ENCODE results near the gene BUD31. TPM values are rescaled to one million over a fixed set of nuclear protein-coding genes. Genes with fewer than 3 reads are reported as not detected.
"Not testable (repeated sequence)": the region's sequence is repeated elsewhere in the genome, so short reads cannot be mapped to it uniquely, and the experiment has no call there.

BUD31 gene
- total RNA-seq, 4 donors from 2014 or later = 61.8 to 82.0 (median 66.2) TPM

DNA sequence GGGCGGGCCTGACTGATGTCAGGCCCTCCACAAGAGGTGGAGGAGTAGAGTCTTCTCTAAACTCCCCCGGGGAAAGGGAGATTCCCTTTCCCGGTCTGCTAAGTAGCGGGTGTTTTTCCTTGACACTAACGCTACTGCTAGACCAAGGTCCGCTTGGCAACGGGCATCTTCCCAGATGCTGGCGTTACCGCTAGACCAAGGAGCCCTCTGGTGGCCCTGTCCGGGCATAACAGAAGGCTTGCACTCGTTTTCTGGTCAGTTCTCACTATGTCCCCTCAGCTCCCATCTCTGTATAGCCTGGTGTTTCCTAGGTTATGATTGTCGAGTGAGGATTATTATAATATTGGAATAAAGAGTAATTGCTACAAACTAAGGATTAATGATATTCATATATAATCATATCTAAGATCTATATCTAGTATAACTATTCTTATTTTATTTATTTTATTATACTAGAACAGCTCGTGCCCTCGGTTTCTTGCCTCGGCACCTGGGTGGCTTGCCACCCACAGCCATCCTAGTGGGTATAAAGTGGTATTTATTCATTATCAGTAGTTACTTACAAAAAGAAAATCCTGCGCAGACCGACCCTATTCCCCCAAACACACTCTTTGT lies 6.9 kb downstream of the BUD31 start:
- TF ChIP-seq CTCF (IDR thresholded peaks at IDR 0.05) (peak; percentile 51 to 77 (median 64)), POLR2AphosphoS5 (IDR thresholded peaks at IDR 0.05) (peak; percentile 19 to 20)
- H3K27me3 ChIP-seq; DNase-seq (ENCODE audit: extremely low spot score); H3K9me3 ChIP-seq; H3K4me3 ChIP-seq; intact Hi-C loops (cut with DNase I): not testable (repeated sequence)
- H3K4me1 ChIP-seq = peaks cover 0 to 12% (median 8%) of the 10 kb centered on the region in 4 donors
- H3K36me3 ChIP-seq = peaks cover 80 to 100% (median 99%) of the 10 kb centered on the region in 4 donors
- H3K27ac ChIP-seq (replicated peaks in 1 of 4) = peak overlapping the region in 1 of 4 donors; percentile 41
- 73% methylated on average over 10 of the region's 17 CpGs for WGBS

DNA sequence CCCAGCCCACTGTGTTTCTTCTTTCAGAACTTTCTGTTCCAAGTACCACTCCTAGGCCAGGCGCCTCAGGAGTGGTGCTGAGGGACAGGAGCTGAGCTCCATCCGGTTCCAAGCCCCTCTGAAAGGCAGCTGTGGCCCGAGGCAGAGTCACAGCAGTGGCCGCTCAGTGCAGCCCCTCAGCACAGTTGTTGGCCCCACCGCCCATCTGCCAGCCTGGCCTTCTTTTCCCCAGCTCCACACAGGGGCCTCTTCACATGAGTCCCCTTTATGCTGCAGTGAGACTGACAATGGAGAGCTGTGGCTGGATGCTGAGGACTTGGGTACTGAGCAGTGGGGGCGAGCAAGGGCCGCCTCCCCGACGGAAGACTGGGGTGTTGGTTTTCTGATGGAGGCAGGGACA lies 9.5 kb downstream of the BUD31 start:
- DNase-seq (ENCODE audit: extremely low spot score) = no peak
- H3K4me1 ChIP-seq = peaks cover 0 to 10% (median 4%) of the 10 kb centered on the region in 4 donors
- intact Hi-C loops (cut with DNase I) = no loop called here
- TF ChIP-seq POLR2A (IDR thresholded peaks at IDR 0.05; ENCODE audit: low read depth) (no peak), POLR2AphosphoS5 (IDR thresholded peaks at IDR 0.05) (no peak), EP300 (IDR thresholded peaks at IDR 0.05) (no peak), CTCF (IDR thresholded peaks at IDR 0.05) (no peak)
- H3K9me3 ChIP-seq = no peaks in the 10 kb centered on the region
- H3K36me3 ChIP-seq = peaks cover 60 to 97% (median 89%) of the 10 kb centered on the region in 4 donors
- no peak overlapping the region for H3K4me3 ChIP-seq
- no peaks in the 10 kb centered on the region for H3K27me3 ChIP-seq
- no peak overlapping the region for H3K27ac ChIP-seq (replicated peaks in 1 of 4)
- 80% methylated on average over 9 of the region's 9 CpGs for WGBS

DNA sequence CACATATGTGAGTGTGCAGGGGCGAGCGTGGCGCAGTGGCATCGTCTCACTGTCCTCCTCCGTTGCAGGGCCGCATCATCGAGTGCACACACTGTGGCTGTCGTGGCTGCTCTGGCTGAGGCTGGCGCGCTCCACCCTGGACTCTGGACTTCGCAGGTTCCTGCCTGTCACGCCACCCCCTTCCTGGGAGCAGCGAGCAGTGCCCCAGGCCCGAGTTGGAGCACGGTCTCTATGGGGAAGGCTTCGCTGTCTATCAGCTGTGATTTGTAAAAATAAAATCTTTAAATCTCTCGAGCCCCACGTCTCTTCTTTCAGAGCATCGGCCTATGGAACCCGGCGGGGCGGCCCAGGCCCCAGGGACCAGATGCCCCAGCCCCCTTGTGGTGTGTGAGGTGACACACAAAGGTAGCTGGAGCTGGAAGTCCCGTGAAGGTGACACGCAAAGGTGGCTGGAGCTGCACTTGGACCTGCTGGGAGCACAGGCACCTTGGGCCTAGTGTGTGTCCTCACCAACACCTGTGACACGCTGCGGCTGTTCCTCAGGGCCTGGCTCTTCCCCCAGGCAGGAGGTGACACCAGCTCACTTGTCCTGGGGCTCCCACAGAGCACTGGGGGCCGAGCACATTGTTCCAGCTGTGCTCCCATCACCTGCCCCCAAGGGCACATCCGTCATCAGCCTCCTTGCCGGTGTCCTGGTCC lies 10.7 kb downstream of the BUD31 start:
- no peak for DNase-seq (ENCODE audit: extremely low spot score)
- intact Hi-C loops (cut with DNase I) = no loop called here
- Histone ChIP-seq H3K27ac (replicated peaks in 1 of 4) (no peak overlapping the region), H3K27me3 (no peaks in the 10 kb centered on the region), H3K4me1 (peaks cover 0 to 10% (median 4%) of the 10 kb centered on the region in 4 donors), H3K9me3 (no peaks in the 10 kb centered on the region), H3K36me3 (peaks cover 66 to 97% (median 89%) of the 10 kb centered on the region in 4 donors), H3K4me3 (no peak overlapping the region)
- WGBS = 90% methylated on average over 20 of the region's 29 CpGs
- TF ChIP-seq POLR2AphosphoS5 (IDR thresholded peaks at IDR 0.05) = no peak
- TF ChIP-seq CTCF (IDR thresholded peaks at IDR 0.05) = no peak
- no peak for TF ChIP-seq EP300 (IDR thresholded peaks at IDR 0.05)
- TF ChIP-seq POLR2A (IDR thresholded peaks at IDR 0.05; ENCODE audit: low read depth) = no peak

DNA sequence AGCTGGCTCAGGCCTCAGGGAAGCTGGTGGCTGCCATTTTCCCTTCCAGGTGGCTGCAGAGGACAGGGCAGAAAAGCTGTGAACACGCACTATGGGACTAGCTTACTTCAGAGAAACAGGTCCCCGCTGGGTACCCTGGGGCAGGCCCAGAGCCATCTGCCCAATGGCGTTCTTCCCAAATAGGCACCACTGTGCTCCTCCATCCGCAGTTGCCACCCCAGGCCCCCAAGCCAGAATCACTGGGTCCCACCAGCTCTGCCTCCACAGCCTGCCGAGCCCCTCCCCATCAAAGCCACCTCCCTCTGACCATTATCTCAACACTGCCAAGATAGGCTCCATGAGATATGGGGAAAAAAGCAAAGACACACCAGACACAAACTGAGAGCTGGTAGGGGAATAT lies 11.4 kb downstream of the BUD31 start:
- no peak for TF ChIP-seq POLR2AphosphoS5 (IDR thresholded peaks at IDR 0.05)
- no peak for TF ChIP-seq POLR2A (IDR thresholded peaks at IDR 0.05; ENCODE audit: low read depth)
- TF ChIP-seq EP300 (IDR thresholded peaks at IDR 0.05) = no peak
- TF ChIP-seq CTCF (IDR thresholded peaks at IDR 0.05) = no peak
- intact Hi-C loops (cut with DNase I) = no loop called here
- no peaks in the 10 kb centered on the region for H3K9me3 ChIP-seq
- WGBS = 79% methylated on average over 3 of the region's 5 CpGs
- no peak for DNase-seq (ENCODE audit: extremely low spot score)
- H3K36me3 ChIP-seq = peaks cover 66 to 97% (median 89%) of the 10 kb centered on the region in 4 donors
- H3K27me3 ChIP-seq = no peaks in the 10 kb centered on the region
- H3K27ac ChIP-seq (replicated peaks in 1 of 4) = no peak overlapping the region
- H3K4me3 ChIP-seq = no peak overlapping the region
- H3K4me1 ChIP-seq = peaks cover 0 to 7% (median 2%) of the 10 kb centered on the region in 4 donors
